ENCODE results near the gene STAB2. TPM values are rescaled to one million over a fixed set of nuclear protein-coding genes. Genes with fewer than 3 reads are reported as not detected.

STAB2 gene
- polyA plus RNA-seq, 1 of the 3 experiments (the other 2 are of a cell fraction): not detected

GRCh38 chr12:103640410-103640809 lies 53.3 kb downstream of the STAB2 start:
- TF ChIP-seq RAD21 (IDR thresholded peaks at IDR 0.05; ENCODE audit: low read length): no peak
- TF ChIP-seq IRF3 (IDR thresholded peaks at IDR 0.05; ENCODE audit: low read depth, low read length): no peak
- no peak for TF ChIP-seq NRF1 (IDR thresholded peaks at IDR 0.05; ENCODE audit: low read depth, low read length)
- TF ChIP-seq EZH2phosphoT487 (IDR thresholded peaks at IDR 0.05; ENCODE audit: borderline replicate concordance, low read depth): no peak
- TF ChIP-seq GABPA (IDR thresholded peaks at IDR 0.05; ENCODE audit: low read depth): no peak
- TF ChIP-seq RXRA (IDR thresholded peaks at IDR 0.05; ENCODE audit: borderline replicate concordance, low read depth): no peak
- TF ChIP-seq POLR2AphosphoS5 (IDR thresholded peaks at IDR 0.05; ENCODE audit: low read depth, low read length): no peak
- TF ChIP-seq CTCF (IDR thresholded peaks at IDR 0.05): no peak
- TF ChIP-seq TAF1 (IDR thresholded peaks at IDR 0.05; ENCODE audit: borderline replicate concordance, low read depth, low read length): no peak
- TF ChIP-seq NFIC (IDR thresholded peaks at IDR 0.05; ENCODE audit: borderline replicate concordance): no peak
- no peak for TF ChIP-seq SMC3 (IDR thresholded peaks at IDR 0.05; ENCODE audit: low read depth, low read length)
- TF ChIP-seq MEF2A (IDR thresholded peaks at IDR 0.05; ENCODE audit: borderline replicate concordance, low read depth): no peak
- TF ChIP-seq FOXJ3 (CRISPR knock-in tag; IDR thresholded peaks at IDR 0.05): no peak
- no peak for TF ChIP-seq TCF12 (IDR thresholded peaks at IDR 0.05)
- no peak for TF ChIP-seq RCOR1 (IDR thresholded peaks at IDR 0.05; ENCODE audit: low read length)
- H3K27ac ChIP-seq (ENCODE audit: low read depth in 2 of 2, low read length in 1 of 2): no peak overlapping the region
- ChIA-PET CTCF (interaction anchor here (4.4 kb wide), 1 partner anchor 8 kb away, joined by 37 read pairs; no protein-coding TSS in a partner anchor), POLR2A (no interaction called here)
- no peak overlapping the region for H3K4me3 ChIP-seq (ENCODE audit: low read depth in 2 of 2, low read length in 1 of 2)
- no peaks in the 10 kb centered on the region for H3K9me2 ChIP-seq
- no peak overlapping the region for H3K4me2 ChIP-seq
- no peaks in the 10 kb centered on the region for H3K36me3 ChIP-seq (replicated peaks in 1 of 2; ENCODE audit: control insufficient read depth in 1 of 2, insufficient read depth in 2 of 2, low read length in 1 of 2)
- H3K4me1 ChIP-seq (ENCODE audit: control insufficient read depth in 1 of 2, insufficient read depth in 2 of 2, low read depth in 1 of 2, low read length in 1 of 2): no peaks in the 10 kb centered on the region
- no peaks in the 10 kb centered on the region for H4K20me1 ChIP-seq (ENCODE audit: insufficient read depth)
- H3K9ac ChIP-seq: no peak overlapping the region
- H3F3A ChIP-seq (replicated peaks; ENCODE audit: insufficient read depth): no peaks in the 10 kb centered on the region
- 0% methylated on average over 1 of the region's 1 CpG for WGBS (ENCODE audit: low lambda C conversion rate)
- H2AFZ ChIP-seq (ENCODE audit: low read depth): no peak overlapping the region
- H3K27me3 ChIP-seq (ENCODE audit: insufficient read depth): no peaks in the 10 kb centered on the region
- no peaks in the 10 kb centered on the region for H3K79me2 ChIP-seq (ENCODE audit: insufficient read depth)
- H3K9me3 ChIP-seq: no peaks in the 10 kb centered on the region
- DNase-seq: no peak

GRCh38 chr12:103640831-103641230 lies 53.8 kb downstream of the STAB2 start:
- CTCF ChIA-PET: interaction anchor here (4.4 kb wide), 1 partner anchor 9 kb away, joined by 37 read pairs; no protein-coding TSS in a partner anchor
- no peaks in the 10 kb centered on the region for H4K20me1 ChIP-seq (ENCODE audit: insufficient read depth)
- 26% methylated on average over 4 of the region's 4 CpGs for WGBS (ENCODE audit: low lambda C conversion rate)
- TF ChIP-seq POLR2AphosphoS5 (IDR thresholded peaks at IDR 0.05; ENCODE audit: low read depth, low read length): no peak
- no peak for TF ChIP-seq GABPA (IDR thresholded peaks at IDR 0.05; ENCODE audit: low read depth)
- no peak for TF ChIP-seq YY1 (IDR thresholded peaks at IDR 0.05; ENCODE audit: low read depth)
- no peak for TF ChIP-seq JUND (IDR thresholded peaks at IDR 0.05)
- no peak for TF ChIP-seq FOXJ3 (CRISPR knock-in tag; IDR thresholded peaks at IDR 0.05)
- no peak for TF ChIP-seq USF2 (IDR thresholded peaks at IDR 0.05; ENCODE audit: borderline replicate concordance, low read depth, low read length)
- TF ChIP-seq SMC3 (IDR thresholded peaks at IDR 0.05; ENCODE audit: low read depth, low read length): no peak
- TF ChIP-seq CHD2 (IDR thresholded peaks at IDR 0.05; ENCODE audit: low read length, partially characterized antibody): no peak
- TF ChIP-seq REST (IDR thresholded peaks at IDR 0.05; ENCODE audit: low read depth, low read length): no peak
- no peak for TF ChIP-seq FOSL2 (IDR thresholded peaks at IDR 0.05; ENCODE audit: borderline replicate concordance, low read depth)
- TF ChIP-seq RAD21 (IDR thresholded peaks at IDR 0.05; ENCODE audit: low read length): no peak

More at GRCh38 chr12:103640831-103641230, 53.8 kb downstream of the STAB2 start:
- Histone ChIP-seq H3K79me2 (ENCODE audit: insufficient read depth) (no peaks in the 10 kb centered on the region), H3K36me3 (replicated peaks in 1 of 2; ENCODE audit: control insufficient read depth in 1 of 2, insufficient read depth in 2 of 2, low read length in 1 of 2) (no peaks in the 10 kb centered on the region), H3K27ac (ENCODE audit: low read depth in 2 of 2, low read length in 1 of 2) (no peak overlapping the region), H3K27me3 (ENCODE audit: insufficient read depth) (no peaks in the 10 kb centered on the region), H3F3A (replicated peaks; ENCODE audit: insufficient read depth) (no peaks in the 10 kb centered on the region), H2AFZ (ENCODE audit: low read depth) (no peak overlapping the region), H3K4me2 (no peak overlapping the region), H3K4me1 (ENCODE audit: control insufficient read depth in 1 of 2, insufficient read depth in 2 of 2, low read depth in 1 of 2, low read length in 1 of 2) (no peaks in the 10 kb centered on the region), H3K4me3 (ENCODE audit: low read depth in 2 of 2, low read length in 1 of 2) (no peak overlapping the region), H3K9me2 (no peaks in the 10 kb centered on the region), H3K9ac (no peak overlapping the region), H3K9me3 (no peaks in the 10 kb centered on the region)
- DNase-seq: no peak
- POLR2A ChIA-PET: no interaction called here

Data from SK-N-SH (cell line).